ENCODE data around the gene PGGHG.

DNA sequence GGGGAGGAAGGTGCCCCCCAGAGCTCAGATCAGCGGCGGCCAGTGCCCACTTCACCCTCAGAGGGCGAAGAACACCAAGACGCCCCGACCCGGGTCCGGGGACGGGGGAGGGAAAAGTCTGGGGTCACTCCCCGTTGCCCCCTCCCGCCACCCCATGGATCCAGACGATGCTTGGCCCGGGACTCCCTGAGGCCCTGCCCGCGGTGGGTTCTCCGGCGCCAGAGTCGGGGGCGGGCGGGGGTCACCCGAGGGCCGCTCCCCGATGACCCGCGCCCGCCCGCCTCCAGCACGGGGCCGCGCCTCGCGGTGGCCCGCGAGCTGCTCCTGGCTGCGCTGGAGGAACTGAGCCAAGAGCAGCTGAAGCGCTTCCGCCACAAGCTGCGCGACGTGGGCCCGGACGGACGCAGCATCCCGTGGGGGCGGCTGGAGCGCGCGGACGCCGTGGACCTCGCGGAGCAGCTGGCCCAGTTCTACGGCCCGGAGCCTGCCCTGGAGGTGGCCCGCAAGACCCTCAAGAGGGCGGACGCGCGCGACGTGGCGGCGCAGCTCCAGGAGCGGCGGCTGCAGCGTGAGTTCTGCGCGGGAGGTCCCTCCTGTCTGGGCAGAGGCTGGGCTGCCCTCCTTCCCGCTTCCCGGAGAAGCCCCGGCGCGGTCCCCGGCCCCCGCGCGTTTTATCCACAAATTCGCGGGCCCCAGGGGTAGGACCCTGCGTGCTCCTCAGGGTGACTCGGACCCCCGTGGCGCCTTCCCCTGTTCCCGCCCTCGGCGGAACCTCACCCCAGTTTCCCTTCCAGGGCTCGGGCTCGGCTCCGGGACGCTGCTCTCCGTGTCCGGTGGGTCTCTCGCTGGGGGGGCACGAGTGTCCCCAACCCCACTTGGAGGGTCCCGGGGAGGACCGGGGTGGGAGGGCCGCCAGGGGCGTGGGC lies 9.6 kb upstream of the PGGHG start:
- TF ChIP-seq EZH2phosphoT487 (IDR thresholded peaks at IDR 0.05; ENCODE audit: borderline replicate concordance): no peak
- TF ChIP-seq, protein P1, sequence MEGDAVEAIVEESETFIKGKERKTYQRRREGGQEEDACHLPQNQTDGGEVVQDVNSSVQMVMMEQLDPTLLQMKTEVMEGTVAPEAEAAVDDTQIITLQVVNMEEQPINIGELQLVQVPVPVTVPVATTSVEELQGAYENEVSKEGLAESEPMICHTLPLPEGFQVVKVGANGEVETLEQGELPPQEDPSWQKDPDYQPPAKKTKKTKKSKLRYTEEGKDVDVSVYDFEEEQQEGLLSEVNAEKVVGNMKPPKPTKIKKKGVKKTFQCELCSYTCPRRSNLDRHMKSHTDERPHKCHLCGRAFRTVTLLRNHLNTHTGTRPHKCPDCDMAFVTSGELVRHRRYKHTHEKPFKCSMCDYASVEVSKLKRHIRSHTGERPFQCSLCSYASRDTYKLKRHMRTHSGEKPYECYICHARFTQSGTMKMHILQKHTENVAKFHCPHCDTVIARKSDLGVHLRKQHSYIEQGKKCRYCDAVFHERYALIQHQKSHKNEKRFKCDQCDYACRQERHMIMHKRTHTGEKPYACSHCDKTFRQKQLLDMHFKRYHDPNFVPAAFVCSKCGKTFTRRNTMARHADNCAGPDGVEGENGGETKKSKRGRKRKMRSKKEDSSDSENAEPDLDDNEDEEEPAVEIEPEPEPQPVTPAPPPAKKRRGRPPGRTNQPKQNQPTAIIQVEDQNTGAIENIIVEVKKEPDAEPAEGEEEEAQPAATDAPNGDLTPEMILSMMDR (conservative IDR thresholded peaks at IDR 0.05; ENCODE audit: low read length): no peak
